Effector CD4-positive, alpha-beta T cell (primary cell): ENCODE measurements around the gene OSBPL7.

ENCODE experiments used
- DNase-seq: peaks from one replicate; pipeline ENCODE4 v3.0.0-alpha.2; 2020

The OSBPL7 gene

DNA sequence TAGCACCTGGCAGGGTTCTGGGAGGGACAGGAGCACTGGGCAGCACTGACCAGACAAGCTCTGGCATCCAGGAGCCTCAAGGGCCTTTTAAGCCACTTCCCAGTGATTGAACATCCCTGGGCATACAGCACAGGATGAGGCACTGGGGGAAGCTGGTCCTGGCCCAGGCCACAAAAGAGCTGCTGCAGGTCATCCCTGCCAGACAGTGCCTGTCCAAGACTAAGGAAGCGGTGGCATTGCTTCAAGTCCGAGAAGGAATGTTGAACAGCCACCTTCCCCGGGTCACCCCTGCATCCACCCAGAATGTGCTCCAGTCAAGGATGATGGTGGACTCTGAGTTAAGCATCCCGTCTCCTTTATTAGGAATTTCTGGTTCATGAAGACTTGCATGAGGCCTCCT lies 1.2 kb upstream of the OSBPL7 start:
- DNase-seq = no peak

DNA sequence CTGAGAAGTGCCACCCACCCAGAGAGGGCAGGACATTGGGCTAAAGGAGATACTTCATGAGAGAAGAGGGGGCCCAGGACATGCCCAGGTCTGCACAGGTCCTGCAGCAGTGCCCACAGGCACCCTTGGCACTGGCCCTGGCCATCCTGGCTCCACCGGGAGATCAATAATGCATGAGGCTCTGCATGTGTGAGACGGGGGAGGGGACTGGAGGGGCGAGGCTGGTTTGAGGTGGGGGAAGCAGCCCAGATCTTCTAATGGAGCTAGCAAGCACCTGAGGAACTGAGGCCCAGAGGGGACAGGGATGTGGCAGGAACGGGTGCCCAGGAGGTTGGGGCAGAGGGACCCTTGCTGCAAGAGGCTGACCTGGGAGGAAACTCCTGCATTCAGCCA lies 567 bp downstream of the OSBPL7 start:
- no peak for DNase-seq

DNA sequence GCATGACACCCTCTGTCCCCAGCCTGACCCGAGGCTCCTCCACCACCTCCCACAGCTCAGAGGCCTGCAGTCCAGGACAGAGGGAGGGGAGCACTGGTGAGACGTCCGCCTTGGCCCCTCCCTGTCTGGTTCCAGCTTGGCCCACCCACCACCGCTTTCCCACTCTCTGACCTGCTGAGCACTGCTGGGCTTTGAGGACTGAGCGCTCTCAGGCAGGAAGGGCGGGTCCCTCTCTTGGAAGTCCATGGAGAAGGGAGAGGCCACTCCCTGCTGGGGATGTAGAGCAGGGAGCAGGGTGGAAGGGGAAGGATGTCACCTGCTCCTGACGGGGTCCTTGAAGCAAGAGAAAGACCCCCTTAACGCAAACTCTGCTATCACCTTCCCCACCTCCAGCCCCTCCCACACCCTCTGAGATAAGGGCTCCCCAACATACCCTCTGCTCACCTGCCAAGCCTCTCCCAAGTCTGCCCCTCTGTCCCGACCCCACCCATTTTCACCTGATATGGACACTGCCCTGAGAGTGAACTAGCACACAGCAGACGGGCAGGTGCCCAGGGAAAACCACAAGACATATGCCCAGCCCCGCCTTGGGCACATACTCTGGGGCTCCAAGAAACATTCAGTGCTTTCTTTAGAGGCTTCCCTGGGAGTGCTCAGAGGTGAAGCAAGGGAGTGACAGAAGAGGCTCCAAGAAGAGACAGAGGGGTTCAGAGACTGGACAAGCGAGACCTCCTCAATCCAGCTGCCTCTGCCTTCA lies 1.4 kb downstream of the OSBPL7 start:
- no peak for DNase-seq

DNA sequence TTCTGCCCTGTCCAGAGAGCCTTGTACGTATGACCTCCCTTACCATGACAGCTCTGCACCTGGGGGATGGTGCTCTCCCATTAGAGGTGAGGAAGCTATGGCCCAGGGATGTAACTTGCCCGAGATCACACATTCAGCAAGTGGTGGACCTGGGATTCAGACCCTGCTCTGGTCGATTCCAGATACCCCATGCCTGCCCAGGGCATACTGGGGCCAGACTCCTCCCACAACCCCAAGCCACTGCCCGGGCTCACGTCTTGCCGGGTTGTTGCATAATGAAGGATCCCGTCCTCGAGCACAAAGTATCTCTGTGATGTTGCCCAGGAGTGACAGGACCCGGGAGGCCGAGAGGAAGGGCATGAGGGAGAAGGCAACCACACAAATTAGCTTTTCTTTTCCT lies 2.1 kb downstream of the OSBPL7 start:
- DNase-seq = no peak

DNA sequence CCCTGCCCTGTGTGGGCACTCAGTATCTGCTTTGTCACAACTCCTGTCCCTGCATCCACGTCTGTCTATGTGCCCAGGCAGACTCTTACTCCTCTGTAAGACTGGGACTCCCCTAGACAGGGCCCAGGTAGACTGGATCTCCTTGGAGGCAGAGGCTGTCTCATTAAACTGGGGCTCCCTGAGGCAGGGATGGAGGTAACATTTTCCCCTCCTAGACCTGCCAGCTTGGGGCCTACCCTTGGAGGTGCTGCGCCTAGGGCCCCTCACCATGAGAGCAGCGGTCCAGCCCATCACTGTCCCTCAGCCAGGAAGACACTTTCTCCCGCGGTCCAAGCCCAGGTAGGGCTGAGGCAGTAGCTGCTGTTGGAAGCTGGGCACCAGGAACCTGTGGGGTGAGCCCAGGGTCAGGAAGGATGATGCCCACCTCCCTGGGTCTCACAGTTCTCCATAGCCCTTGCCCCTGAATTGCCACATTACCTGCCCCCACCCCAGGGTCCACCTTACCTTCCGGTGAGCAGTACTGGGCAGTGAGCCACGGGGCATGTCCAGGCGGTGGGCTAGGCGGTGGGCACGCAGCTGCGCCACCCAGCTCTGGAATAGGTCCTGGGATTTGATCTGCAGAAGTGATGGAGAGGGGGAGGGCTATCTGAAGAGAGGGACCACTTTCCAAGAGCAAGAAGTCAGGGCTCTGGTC lies 3.4 kb downstream of the OSBPL7 start:
- no peak for DNase-seq

DNA sequence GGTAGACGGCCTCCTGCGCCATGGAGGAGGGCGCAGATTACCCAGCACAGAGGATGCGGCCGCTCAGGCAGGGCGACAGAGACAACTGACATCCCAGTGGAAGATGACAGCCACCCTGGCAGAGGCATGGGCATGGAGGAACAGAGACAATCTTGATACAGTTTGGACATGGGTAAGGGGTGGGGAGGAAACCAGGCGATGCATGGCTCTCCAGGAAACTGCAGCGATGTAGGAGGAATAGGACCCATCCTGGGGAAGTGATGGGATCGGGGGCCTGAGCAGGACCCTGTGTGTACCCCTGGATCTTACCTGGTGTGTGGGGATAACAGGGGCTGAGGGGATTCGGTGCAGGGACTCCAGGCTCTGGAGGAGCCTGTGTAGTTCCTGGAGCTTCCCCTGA lies 4.6 kb downstream of the OSBPL7 start:
- no peak for DNase-seq

DNA sequence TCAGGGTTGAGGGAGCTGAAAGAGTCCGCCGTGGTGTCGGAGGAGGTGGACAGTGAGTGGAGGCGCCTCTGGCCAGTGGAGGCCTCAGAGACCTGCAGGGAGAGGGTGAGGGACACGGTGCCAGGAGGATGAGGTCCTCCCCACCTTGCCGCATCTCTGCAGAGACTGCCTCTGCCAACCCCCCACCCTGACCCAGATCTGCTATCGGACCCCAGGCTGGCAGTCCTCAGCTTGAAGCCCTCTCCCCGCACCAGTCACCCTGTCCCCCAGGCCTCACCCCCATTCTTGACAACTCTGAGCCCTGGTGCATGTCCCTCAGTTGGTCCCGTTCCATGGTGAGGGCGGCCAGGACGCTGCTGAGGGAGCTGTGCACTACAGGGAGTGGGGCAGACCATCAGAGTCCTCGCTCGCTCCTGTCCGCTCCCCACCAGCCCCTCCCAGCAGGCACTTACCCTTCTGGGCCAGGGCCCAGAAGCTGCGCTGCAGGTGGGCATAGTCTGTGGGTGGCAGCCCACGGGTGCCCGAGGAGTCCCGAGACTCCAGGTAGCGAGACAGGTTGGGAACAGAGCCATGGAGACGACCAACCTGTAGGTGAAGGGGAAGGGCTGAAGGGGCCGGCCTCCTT lies 5.4 kb downstream of the OSBPL7 start:
- DNase-seq = no peak

DNA sequence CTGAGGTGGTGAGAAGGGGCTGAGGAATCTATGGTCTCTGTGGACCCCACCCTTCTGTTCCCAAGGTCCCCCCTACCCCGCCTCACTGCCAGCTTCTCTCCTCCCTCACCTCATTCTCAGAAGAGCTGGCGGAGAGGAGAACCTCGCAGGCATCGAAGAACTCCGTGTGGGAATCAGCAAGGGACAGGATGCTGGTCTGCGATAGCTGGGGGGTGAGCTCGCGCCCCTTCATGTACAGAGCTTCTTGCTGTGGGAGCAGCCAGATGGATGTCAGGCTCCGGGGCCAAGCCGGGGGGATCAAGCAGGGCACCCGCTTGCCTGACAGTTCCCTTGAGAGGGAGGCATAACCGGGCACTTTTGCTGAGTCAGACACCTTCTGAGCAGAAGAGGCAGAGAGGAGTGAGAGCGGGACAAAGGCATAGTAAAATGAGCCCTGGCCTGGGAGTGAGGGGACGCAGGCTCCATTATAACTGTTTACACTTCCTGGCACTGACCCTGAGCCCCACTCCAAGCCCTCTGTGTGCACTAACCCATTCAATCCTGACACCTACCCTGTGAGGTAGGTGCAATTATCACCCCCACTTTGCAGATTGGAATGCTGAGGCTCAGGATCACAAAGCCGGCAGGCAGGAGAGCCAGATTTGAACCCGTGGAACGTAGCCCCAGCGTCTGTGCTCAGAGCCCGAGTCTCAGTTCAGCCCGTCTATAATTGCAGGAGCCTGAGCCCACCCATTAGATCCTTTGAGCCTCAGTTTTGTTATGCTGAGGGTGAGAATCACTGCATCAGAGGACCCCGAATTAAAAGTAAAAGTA lies 6.3 kb downstream of the OSBPL7 start:
- no peak for DNase-seq

DNA sequence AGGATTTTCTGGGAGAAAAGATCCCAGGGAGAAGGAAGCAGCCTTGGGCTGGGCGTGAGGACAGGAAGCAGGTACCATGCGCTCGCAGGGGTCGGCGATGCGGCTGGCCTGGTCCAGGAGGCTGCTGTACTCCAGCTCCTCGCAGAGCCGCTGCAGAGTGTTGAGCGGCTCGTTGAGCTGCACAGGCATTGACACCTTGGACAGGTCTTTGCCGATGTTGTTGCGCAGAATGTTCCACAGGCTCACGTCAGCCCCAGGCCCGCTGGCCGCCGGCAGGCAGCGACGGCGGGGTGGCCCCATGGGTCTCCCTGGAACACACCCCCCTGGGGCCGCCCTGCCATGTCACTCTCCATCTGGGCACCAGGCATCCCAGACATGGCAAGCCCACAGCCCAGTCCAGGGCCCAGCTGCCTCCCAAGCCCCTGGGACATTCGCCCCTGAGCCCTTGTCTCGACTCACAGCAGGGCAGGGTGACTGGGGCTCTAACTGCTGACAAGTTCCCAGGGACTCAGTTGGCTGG lies 8.0 kb downstream of the OSBPL7 start:
- no peak for DNase-seq

DNA sequence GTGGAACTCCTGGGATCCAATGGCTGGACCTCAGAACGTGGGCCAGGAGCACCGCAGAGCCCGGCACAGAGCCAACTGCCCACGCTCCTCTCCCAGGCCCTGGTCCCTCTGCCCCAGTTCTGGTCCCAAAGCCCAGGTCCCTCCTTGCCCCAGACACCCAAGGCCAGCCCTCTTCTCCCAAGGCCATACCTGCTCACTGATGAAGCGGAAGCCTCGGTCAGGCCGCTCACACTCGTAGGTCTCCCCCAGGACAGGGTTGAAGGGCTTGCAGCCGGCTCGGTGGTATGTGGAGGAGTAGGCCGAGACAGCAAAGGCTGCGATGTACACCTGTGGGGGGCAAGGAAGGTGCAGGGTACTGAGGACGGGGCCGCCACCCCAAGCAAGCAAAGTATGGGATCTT lies 8.5 kb downstream of the OSBPL7 start:
- no peak for DNase-seq

DNA sequence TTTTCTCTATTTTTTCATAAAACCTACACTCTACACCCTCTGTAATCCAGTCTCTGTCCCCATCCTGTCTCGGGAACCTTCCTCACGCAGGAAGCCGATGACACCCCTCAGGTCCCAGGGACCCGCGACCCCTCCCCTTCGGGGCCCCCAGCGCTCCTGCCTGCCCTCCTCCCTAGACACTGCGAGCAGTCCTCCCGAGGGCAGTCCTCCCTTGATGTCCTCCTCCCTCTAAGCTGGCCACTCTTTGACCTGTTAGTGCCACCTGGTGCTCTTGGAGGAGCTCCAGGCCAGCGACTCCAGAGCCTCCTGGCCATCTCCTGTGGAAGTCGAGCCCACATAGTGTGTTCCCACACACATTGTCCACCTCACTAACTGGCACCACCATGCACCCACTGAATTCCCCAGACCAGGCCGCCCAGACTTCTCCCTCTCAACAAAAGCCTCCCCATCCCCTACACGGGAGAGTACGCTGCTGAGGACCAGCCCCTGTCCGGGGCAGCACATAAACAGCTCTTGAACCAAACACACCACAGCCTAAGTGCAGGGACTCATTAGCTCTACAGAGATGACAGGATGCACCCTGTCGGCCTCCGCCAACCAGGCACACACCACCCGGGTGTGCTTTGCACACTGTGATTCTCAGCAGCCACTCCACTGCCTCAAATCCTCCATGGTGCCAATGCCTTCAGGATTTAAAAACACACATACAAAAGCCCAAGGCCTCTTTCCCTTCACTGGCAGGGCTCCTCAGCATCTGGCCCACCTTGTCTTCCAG lies 9.3 kb downstream of the OSBPL7 start:
- no peak for DNase-seq

DNA sequence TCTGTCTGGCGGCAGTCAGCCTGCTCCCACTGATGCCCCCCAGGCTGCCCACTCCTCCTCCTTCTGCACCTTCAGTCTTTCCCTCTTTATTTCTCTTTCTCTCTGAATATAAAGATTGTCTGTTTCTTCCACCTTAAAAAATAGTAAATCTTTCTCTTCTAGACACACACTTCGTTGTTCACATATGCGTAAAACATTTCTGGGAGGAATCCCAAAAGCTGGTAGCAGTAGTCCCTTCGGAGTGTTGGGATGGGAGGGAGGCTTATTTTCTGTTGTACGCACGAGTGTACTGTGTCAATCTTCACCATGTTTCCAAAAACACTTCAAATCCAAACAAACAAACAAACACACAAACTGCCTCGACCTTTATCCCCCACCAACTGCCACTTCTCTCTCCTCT lies 9.9 kb downstream of the OSBPL7 start:
- DNase-seq = no peak

DNA sequence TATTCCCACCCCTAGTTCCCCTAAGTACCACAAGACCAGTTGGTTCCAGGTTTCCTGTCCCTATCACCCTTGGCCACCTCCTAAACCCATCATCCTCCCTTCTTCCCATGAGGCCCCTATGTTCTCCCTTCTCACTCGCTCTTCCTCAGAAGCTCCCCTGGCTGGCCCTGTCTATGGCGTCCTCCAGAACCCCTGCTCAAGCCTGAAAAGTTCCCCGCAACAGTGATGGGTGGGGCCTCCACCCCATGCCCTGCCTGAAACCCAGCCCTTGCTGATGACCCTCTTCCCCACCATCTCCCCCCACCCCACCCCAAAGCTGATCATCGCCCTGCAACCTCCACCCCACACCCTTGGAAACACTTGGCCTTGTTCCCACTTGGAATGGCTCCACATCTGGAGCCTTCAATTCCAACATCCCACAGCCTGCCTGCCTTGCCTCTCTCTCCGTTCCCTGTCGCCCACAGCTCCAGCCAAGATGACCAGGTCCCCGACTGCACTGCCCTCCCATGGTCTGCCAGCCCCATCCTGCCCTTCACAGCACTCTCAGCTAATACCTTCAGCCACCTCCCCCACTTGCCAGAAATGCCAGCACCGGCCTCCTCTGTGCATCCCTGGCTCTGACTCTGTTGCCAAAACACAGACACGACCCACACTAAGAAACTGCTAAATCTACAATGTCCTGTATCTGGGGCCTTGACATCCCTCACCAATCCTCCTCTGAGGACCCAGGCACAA lies 10.5 kb downstream of the OSBPL7 start:
- DNase-seq = no peak

DNA sequence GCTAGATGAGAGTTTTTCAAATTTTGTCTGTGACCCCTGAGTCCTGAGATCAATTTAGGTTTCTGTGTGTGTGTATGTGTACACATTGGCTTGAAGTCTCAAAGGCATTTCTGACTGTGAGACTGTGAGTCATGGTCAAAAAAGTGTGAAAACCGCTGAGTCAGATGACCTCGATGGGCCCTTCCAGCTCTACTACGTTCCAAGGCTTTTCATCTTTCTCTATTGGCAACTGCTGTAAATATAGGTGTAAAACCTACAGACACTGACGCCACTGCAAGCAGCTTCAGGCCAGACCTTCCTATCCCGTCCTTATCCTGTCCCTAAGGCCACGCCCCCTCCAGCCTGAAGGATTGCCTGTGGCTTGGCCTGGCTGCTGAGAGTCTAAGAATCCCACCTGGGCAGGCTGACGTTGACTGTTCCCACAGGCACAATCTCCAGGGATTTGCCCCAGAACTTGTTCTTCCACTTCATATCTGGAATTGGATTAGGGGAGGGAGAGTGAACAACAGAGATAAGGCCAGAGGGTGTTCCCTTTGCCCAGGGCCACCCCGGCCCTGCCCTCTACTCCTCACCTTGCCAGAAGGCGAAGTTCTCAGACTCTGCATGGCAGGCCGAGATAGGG lies 11.3 kb downstream of the OSBPL7 start:
- DNase-seq = no peak

DNA sequence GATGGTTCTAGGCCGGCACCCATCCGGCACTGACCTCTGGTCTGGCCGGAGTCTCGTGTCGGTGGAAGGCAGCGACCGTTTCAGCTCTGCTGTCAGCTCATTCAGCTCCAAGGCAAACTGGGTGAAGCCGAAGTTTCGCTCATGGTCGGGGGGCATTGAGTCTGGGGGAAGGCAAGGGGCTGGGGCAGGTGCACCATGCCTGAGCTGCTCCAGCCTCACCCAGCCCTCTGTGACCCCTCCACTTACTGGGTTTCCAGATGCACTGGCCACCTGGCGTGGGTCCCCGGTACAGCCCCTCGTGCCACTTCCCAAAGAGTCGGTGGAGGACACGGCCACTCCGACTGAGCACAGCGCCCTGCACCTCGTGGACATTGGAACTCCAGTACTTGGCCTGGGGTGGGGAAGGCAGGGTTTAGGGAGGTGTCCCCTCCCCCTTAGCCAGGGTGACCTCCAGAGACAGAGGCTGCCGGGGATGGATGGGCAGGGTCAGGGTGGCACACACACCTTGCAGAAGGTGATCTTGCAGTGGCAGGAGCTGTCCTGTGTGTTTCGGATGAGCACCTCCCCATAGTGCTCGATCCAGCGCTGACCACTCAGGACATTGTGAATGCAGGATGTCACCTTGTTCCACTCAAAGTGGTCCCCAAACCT lies 12.6 kb downstream of the OSBPL7 start:
- no peak for DNase-seq

DNA sequence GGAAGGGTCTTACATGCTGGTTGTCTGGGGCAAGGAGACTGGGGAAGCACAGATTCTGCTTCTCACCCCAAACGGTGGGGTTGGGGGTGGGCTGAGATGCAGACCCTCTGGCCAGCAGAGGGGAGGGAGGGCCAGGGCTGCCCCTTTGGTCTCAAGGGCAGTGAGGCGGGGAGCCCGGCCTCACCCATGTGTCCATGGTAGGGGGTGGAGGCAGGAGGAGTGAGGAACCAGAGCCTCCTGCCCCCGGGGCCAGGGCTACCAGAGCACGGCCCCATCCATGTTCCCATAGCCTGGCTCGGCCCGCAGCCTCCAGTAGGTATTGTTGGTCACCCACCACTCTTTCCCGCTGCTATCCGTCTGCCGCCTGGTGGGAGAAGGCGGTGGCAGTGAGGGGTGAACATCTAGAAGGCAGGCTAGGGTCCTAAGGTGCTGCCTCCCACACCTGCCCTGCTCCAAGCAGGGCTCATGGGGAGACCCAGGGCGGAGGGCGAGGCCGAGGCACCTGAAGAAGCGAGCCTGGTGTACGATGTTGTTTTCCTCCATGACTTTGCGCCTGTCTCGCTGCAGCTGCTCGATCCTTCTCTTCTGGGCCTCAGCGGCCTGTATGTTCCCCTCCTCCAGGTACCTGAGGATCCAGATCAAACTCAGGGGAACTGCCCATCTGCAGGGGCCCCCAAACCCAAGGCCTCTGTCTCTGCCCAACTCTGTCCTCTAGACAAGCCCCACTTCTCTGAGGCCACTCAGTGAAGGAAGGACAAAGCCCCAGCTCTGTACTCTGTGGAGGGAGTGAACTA lies 13.4 kb downstream of the OSBPL7 start:
- no peak for DNase-seq

DNA sequence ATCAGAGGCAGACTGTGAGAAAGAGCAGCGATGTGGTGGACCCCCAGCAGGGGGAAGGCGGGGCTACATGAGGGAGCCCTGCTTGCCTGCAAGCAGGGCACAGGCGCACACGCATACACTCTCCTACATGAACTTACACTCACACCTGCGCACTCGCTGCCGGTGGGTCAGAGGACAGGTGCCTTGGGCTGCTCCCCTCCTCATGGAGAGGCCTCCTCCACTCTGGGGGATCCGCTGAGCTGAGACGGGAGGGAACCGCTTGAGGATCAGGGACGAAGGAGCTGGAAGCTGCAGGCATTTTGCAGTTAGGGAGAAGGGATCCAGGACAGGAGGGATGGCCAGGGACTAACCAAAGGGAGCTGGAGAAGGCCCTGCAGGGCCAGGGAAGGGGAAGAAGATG lies 14.2 kb downstream of the OSBPL7 start:
- DNase-seq = no peak

DNA sequence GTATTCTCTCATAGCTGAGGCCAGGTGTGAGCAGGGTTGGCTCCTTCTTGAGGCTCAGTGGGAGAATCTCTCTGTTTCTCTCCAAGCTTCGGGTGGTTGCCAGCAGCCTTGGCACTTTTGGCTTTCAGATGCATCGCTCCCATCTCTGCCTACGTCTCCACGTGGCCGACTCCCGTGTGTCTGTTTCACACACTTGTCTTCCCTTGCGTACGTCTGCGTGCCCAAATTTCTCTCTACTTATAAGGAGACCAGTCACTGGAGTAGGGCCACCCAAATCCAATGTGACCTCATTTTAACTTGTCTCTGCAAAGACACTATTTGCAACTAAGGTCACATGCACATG lies 14.7 kb downstream of the OSBPL7 start:
- no peak for DNase-seq

DNA sequence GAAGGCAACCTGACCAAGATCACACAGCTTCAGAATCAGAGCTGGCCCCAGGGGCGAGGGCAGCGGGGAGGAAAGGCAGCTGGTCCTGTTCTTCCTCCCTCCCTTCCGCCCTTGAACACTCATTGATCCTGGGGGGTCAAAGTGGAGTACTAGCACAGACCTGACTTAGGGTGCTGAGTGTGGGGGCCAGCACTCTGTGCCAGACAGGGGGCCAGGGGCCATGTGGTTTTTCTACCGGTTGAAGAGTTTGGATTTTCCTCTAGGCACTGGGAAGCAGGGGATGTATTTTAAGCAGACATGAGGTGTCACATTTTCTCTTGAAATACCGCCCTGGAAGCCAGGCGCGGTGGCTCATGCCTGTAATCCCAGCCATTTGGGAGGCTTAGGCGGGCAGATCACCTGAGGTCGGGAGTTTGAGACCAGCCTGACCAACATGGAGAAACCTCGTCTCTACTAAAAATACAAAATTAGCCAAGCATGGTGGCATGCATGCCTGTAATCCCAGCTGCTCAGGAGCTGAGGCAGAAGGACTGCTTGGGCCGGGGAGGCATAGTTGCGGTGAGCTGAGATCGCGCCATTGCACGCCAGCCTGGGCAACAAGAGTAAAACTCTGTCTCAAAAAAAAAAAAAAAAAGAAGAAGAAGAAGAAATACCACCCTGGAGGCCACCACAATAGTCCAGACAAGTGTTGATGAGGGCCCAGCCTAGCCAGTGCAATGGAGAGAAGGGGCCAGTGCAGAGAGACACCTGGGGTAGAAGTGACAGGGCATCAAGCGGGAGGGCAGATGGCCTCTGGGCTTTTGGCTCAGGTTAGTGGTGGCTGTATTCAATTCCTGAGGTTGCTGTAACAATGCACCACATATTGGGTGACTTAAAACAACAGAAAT lies 15.3 kb downstream of the OSBPL7 start:
- no peak for DNase-seq
